Testis (tissue), 2 donors: ENCODE results near the gene MOB2.

Source experiments
- POLR2A ChIP-seq: fragments of 450-650 bp; IDR thresholded peaks from one replicate; pipeline ENCODE4 v1.6.1; 2017; ENCODE audit warnings: antibody characterized with exemption, mild to moderate bottlenecking, moderate library complexity
- TF ChIP-seq, protein P1 (sequence below), 3 experiments: fragments of 450-650 bp in 2 of 3; fragments of 200-600 bp in 1 of 3; sonication (generic) in 1 of 3; IDR thresholded peaks; one replicate each; pipeline ENCODE4 v1.5.1; 2016 to 2019; ENCODE audit warnings: antibody characterized with exemption in 3 of 3, mild to moderate bottlenecking in 2 of 3, moderate library complexity in 1 of 3

DNA sequence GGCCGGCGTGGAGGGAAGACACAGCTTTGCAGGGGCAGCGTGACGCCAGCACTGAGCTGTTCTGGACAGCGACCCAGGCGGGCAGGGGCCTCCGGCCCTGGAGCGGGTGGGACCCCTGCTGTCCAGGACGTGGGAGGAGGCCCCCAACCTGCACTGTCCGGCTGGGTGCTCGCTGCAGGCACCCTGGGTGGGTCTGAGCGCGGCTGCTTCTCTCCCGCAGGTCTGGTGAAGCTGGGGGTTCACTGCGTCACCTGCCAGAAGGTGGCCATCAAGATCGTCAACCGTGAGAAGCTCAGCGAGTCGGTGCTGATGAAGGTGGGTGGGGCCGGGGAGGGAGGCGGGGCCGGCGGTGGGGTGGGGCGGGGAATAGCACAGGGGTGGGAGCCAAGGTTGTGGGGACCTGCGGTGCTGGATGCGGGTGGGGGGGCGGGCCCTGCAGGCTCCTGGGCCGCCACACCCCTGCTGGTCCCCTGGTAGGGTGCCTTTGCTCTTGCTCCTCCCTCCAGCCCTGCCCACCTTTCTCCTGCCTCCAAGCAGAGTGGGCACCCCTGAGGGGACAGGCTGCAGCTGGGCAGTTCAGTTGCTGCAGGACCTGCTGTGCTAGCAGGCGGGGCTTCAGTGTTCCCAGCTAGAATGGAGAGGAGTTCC lies 50.6 kb downstream of the MOB2 start:
- TF ChIP-seq, protein P1, sequence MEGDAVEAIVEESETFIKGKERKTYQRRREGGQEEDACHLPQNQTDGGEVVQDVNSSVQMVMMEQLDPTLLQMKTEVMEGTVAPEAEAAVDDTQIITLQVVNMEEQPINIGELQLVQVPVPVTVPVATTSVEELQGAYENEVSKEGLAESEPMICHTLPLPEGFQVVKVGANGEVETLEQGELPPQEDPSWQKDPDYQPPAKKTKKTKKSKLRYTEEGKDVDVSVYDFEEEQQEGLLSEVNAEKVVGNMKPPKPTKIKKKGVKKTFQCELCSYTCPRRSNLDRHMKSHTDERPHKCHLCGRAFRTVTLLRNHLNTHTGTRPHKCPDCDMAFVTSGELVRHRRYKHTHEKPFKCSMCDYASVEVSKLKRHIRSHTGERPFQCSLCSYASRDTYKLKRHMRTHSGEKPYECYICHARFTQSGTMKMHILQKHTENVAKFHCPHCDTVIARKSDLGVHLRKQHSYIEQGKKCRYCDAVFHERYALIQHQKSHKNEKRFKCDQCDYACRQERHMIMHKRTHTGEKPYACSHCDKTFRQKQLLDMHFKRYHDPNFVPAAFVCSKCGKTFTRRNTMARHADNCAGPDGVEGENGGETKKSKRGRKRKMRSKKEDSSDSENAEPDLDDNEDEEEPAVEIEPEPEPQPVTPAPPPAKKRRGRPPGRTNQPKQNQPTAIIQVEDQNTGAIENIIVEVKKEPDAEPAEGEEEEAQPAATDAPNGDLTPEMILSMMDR (IDR thresholded peaks at IDR 0.05), result no peak
- no peak for TF ChIP-seq POLR2A
